NCI-H1048 (cell line): ENCODE data around the gene NDUFV2.
"Not testable (repeated sequence)": the region's sequence is repeated elsewhere in the genome, so short reads cannot be mapped to it uniquely, and the experiment has no call there.

Source experiments
- DNase-seq: peaks from one replicate; lab custom pipeline; 2025; lab: John Stamatoyannopoulos, UW

Gene NDUFV2

GRCh38 chr18:9091066-9091476 lies 11.4 kb upstream of the NDUFV2 start:
- no peak for DNase-seq

GRCh38 chr18:9092665-9093064 lies 9.8 kb upstream of the NDUFV2 start:
- no peak for DNase-seq

- DNase-seq: not testable (repeated sequence)
Observed at GRCh38 chr18:9093109-9093508, 9.4 kb upstream of the NDUFV2 start.

GRCh38 chr18:9094307-9095226 lies 7.9 kb upstream of the NDUFV2 start:
- no peak for DNase-seq

GRCh38 chr18:9095297-9096006 lies 7.0 kb upstream of the NDUFV2 start:
- DNase-seq: no peak

- DNase-seq: no peak
Observed at GRCh38 chr18:9096007-9096371, 6.5 kb upstream of the NDUFV2 start.

GRCh38 chr18:9096685-9097084 lies 5.8 kb upstream of the NDUFV2 start:
- no peak for DNase-seq

- no peak for DNase-seq
Observed at GRCh38 chr18:9097349-9097748, 5.2 kb upstream of the NDUFV2 start.

GRCh38 chr18:9100796-9101195 lies 1.7 kb upstream of the NDUFV2 start:
- no peak for DNase-seq

GRCh38 chr18:9101730-9102507 lies 580 bp upstream of the NDUFV2 start:
- no peak for DNase-seq

GRCh38 chr18:9103376-9103873 lies 926 bp downstream of the NDUFV2 start:
- no peak for DNase-seq

GRCh38 chr18:9104244-9104901 lies 1.9 kb downstream of the NDUFV2 start:
- no peak for DNase-seq

- no peak for DNase-seq
Observed at GRCh38 chr18:9105420-9105819, 2.9 kb downstream of the NDUFV2 start.

GRCh38 chr18:9106094-9106493 lies 3.6 kb downstream of the NDUFV2 start:
- no peak for DNase-seq

- DNase-seq: no peak
Observed at GRCh38 chr18:9106800-9107584, 4.5 kb downstream of the NDUFV2 start.

GRCh38 chr18:9108911-9109310 lies 6.4 kb downstream of the NDUFV2 start:
- no peak for DNase-seq

GRCh38 chr18:9109523-9109922 lies 7.0 kb downstream of the NDUFV2 start:
- DNase-seq: no peak

GRCh38 chr18:9113468-9114149 lies 11.1 kb downstream of the NDUFV2 start:
- no peak for DNase-seq

GRCh38 chr18:9115984-9116383 lies 13.5 kb downstream of the NDUFV2 start:
- DNase-seq: no peak
